Measurements from ENCODE around the gene OBI1.

Gene OBI1

DNA sequence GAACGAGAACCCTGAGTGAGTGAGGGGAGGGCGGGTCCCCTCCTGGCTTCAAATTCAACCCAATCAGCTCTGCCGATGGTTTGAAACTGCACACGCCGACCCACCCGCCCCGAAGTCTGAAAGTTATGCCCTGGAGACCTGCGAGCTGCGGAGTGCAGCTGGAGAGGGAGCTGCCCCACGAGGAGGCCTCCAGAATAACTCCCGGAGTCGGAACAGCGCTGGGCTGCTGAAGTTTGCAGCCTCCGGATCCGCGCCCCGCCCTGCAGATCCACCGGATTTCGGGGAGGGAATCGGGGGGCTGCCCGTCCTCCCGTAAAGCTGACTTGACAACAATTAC lies 62.6 kb downstream of the OBI1 start:
- H3K27ac ChIP-seq = no peak overlapping the region
- TF ChIP-seq, protein P1, sequence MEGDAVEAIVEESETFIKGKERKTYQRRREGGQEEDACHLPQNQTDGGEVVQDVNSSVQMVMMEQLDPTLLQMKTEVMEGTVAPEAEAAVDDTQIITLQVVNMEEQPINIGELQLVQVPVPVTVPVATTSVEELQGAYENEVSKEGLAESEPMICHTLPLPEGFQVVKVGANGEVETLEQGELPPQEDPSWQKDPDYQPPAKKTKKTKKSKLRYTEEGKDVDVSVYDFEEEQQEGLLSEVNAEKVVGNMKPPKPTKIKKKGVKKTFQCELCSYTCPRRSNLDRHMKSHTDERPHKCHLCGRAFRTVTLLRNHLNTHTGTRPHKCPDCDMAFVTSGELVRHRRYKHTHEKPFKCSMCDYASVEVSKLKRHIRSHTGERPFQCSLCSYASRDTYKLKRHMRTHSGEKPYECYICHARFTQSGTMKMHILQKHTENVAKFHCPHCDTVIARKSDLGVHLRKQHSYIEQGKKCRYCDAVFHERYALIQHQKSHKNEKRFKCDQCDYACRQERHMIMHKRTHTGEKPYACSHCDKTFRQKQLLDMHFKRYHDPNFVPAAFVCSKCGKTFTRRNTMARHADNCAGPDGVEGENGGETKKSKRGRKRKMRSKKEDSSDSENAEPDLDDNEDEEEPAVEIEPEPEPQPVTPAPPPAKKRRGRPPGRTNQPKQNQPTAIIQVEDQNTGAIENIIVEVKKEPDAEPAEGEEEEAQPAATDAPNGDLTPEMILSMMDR (conservative IDR thresholded peaks at IDR 0.05) = no peak
- no peak for TF ChIP-seq ZFX (IDR thresholded peaks at IDR 0.05)

DNA sequence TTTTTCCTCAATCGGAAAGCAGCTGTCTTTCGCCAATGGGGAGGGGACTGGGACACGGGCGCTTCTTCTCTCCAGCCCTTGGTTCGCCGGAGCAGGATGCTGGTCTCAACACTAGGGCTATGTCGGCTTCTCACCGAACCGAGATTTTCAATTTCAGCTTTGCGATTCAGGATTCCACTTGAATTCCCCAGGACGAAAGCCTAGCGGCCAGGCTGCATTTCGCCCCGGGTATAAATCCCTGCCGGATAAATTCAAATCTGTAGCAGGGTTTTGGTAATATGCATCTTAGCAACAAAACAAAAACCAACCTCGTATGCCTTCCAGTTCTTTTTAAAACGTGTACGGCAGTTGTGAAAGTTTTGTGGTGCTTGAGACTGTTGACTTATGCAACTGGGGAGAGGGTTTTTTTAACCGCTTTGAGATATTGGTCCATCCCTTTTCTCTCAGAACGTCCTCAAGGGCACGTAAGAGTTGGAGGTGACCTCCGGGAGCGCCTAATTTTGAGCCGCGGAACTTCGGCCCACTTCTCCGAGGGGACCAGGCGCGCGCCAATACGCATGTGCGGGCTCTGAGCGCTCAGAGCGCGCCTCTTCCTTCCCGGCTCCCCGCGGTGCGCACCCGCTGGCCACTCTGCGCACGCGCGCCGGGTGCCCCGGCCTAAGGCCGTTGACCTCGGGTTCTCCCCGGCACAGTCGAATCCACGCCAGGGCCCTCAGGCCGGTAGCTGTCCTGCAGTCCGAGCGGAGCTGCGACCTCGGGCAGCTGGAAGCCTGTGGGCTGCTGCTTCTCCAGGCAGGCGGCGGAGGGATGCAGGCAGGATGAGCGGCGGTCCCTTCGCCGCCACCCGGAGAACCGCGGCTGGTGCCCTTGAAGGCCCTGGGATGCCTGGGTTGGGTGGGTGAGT lies 63.2 kb downstream of the OBI1 start:
- TF ChIP-seq, protein P1 (conservative IDR thresholded peaks at IDR 0.05) = no peak
- no peak for TF ChIP-seq ZFX (IDR thresholded peaks at IDR 0.05)
- H3K27ac ChIP-seq = no peak overlapping the region

DNA sequence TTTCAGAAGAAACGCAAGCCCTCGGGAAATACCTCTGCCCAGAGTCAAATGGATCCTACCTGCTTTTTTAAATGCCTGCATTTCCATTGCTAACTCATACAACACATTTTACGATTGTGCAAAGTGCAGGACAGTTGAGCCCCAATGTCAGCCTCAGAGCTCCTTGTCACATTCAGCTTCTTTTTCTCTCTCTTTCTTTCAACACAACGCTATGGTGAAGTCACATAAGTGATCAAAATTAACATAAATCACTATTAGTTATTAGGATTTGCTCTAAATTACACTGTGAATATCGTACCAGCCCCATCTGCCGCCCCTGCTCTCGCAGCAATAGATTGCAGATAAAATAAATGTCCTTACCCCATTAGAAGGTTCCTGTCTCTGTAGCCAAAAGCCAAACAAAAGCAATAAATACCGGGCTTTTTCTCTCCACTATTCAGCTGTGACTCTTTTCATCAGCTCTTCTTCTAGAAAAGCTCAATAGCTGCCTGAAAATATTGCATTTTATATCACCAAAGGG lies 64.4 kb downstream of the OBI1 start:
- TF ChIP-seq, protein P1 (conservative IDR thresholded peaks at IDR 0.05) = no peak
- TF ChIP-seq ZFX (IDR thresholded peaks at IDR 0.05) = no peak
- H3K27ac ChIP-seq = no peak overlapping the region

DNA sequence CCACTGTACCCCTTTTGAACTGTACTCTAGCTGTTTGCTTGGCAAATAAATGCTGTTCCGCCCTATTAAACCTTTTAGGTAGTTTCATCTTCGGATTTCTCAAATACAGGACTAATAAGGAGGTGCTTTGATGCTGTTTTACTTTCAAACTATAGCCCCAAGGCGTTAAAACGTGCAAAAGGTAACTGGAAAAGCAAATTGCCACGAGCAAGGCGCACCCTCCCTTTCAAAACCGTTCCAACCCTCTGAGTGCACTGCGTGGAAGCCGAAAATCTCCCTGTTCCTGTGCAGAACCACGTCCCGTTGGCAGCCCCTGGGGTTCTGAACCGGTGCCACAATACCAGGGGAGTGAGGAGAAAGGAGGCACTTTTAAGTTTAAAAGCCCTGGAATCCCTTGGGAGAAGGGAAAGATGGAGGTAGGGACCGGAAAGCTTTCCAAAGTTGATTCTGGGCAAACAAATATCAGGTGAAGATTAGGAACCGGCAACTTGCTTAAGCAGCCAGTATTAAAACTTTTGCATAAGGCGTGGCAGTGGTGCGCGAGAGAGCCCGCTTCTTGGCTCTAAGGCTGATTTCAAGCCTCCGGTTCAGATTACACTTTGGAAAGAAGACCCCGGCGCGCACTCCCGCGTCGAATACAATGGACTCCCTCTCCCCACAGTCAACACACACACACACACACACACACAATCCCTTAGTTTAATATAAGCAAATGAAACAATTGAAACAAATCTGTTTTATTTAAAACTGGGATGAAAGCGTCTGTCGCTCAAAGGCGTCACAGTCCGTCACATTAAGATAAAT lies 65.1 kb downstream of the OBI1 start:
- TF ChIP-seq, protein P1 (conservative IDR thresholded peaks at IDR 0.05) = no peak
- TF ChIP-seq ZFX (IDR thresholded peaks at IDR 0.05) = no peak

DNA sequence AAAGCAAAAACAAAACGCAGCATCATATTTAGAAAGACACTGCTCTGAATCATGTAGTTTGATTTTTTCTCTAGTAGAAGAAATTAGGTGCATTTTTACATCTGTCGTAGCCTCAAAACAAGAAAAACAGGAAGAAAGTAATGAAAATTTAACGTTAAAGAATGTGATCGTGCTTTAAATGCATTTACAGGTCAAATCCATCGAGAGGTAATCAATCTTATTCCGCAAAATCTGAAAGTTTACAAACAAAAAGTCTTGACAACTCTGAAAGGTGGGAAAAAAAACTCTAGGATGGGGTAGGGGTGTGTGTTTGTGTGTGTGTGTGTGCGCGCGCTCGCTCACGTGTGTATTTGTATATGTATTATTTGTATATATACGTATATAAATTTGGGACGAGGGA lies 65.8 kb downstream of the OBI1 start:
- TF ChIP-seq ZFX (IDR thresholded peaks at IDR 0.05) = no peak
- TF ChIP-seq, protein P1 (conservative IDR thresholded peaks at IDR 0.05) = no peak
- H3K27ac ChIP-seq = no peak overlapping the region

More for the DNA sequence above, 65.1 kb downstream of the OBI1 start:
- no peak overlapping the region for H3K27ac ChIP-seq

DNA sequence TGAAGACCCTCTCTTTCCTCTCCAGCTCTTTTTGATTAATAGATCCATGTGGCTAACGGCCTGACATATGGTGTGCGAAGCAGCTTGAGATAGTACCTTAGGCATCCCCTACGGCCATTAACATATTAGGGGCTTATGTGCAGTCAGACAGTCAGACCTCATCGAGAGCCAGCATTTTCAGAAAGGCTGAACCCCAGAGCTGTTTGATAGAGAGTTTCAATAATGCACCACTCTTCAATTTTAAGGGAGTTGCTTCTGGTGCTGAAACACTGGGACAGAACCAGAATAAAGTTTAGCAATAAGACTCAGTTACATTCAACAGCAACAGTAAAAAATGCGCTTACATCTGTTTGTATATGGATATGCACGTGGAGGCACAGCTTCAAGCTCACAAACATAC lies 66.4 kb downstream of the OBI1 start:
- TF ChIP-seq, protein P1 (conservative IDR thresholded peaks at IDR 0.05) = no peak
- no peak for TF ChIP-seq ZFX (IDR thresholded peaks at IDR 0.05)
- no peak overlapping the region for H3K27ac ChIP-seq

DNA sequence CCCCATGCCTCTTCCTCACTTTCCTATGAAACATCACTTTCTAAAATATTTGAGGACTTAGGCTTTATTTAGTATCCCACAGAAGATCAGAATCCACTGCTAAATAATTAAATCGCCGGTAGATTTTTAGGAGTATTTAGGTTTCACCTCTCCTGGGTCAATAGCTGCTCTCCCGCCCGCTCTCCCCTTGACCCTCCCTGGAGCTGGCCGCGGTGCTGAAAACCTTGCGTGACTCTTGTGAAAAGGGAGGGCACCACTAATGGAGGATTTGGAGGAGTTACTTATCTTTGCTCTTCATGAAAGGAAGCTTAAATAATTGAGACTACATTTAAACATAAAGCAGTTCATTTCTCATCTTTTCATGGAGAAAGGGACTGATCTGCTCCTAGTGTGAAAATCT lies 69.7 kb downstream of the OBI1 start:
- TF ChIP-seq ZFX (IDR thresholded peaks at IDR 0.05) = no peak
- TF ChIP-seq, protein P1 (conservative IDR thresholded peaks at IDR 0.05) = no peak
- no peak overlapping the region for H3K27ac ChIP-seq

All from C4-2B (cell line).